Measurements from ENCODE around the gene VEGFD.

- TF ChIP-seq CTCF (optimal IDR thresholded peaks at IDR 0.05 in 1 of 3, IDR thresholded peaks at IDR 0.05 in 1 of 3, conservative IDR thresholded peaks at IDR 0.05 in 1 of 3; ENCODE audit: extremely low read depth in 1 of 3, insufficient read depth in 2 of 3, low read length in 3 of 3), result no peak
- no peak for TF ChIP-seq EZH2 (IDR thresholded peaks at IDR 0.05; ENCODE audit: low read length)
Measured at GRCh38 chrX:15384304-15384703, at the start of gene VEGFD.

All from keratinocyte (primary cell).